Vagina (tissue), 2 donors: ENCODE results near the gene MB. TPM values are rescaled to one million over a fixed set of nuclear protein-coding genes. Genes with fewer than 3 reads are reported as not detected.

Experiments used
- DNase-seq, 2 donors: peaks; one replicate each; pipeline ENCODE4 v3.0.0-alpha.2; 2017; ENCODE audit errors: extremely low spot score in 2 of 2
- H3K27ac ChIP-seq: fragments of 200-600 bp; sonication (generic); one replicate; pipeline ENCODE4 v1.5.1; 2019
- H3K27me3 ChIP-seq: fragments of 200-600 bp; sonication (generic); one replicate; pipeline ENCODE4 v1.5.1; 2019
- H3K36me3 ChIP-seq, 2 donors: fragments of 200-600 bp; sonication (generic); one replicate each; pipeline ENCODE4 v1.5.1; 2017 to 2019
- H3K4me1 ChIP-seq: fragments of 200-600 bp; sonication (generic); one replicate; pipeline ENCODE4 v1.5.1; 2019
- H3K4me3 ChIP-seq, 2 donors: fragments of 200-600 bp; sonication (generic); 1 replicate in 1 of 2; 2 replicates in 1 of 2; pipeline ENCODE4 v1.5.1; 2016 to 2019
- H3K9me3 ChIP-seq: fragments of 200-600 bp; sonication (generic); one replicate; pipeline ENCODE4 v1.5.1; 2019
- CTCF ChIP-seq, 3 experiments: fragments of 450-650 bp in 2 of 3; fragments of 200-600 bp in 1 of 3; sonication (generic) in 1 of 3; IDR thresholded peaks; one replicate each; pipeline ENCODE4 v1.5.1; 2017 to 2019; ENCODE audit warnings: antibody characterized with exemption in 3 of 3, mild to moderate bottlenecking in 2 of 3, moderate library complexity in 2 of 3
- POLR2A ChIP-seq, 2 donors: fragments of 450-650 bp; IDR thresholded peaks; one replicate each; pipeline ENCODE4 v1.6.1; 2017; ENCODE audit warnings: antibody characterized with exemption in 2 of 2, mild to moderate bottlenecking in 2 of 2, moderate library complexity in 2 of 2
- POLR2AphosphoS5 ChIP-seq, 2 donors: sonication (generic); formaldehyde crosslinking; IDR thresholded peaks; one replicate each; pipeline ENCODE4 v1.9.0; 2017; ENCODE audit warnings: antibody characterized with exemption in 2 of 2, mild to moderate bottlenecking in 2 of 2, low read depth in 1 of 2; ENCODE audit not compliant: insufficient read depth in 1 of 2
- intact Hi-C: fragments of 100-400 bp; cut with DNase I; formaldehyde crosslinking; loops from one replicate; pipeline ENCODE4 v1.15.1; 2023
- total RNA-seq: library from RNA; depleted of rRNA; stranded (reverse); fragments of >200 nt; gene quantifications from one replicate; pipeline ENCODE4 v1.2.3, GENCODE V29; 2016

MB gene
- total RNA-seq, 1 donor from 2014 or later: not detected

- TF ChIP-seq POLR2A (IDR thresholded peaks at IDR 0.05) (no peak), POLR2AphosphoS5 (IDR thresholded peaks at IDR 0.05; ENCODE audit: insufficient read depth in 1 of 2, low read depth in 1 of 2) (peak; percentile 64 to 80)
- Histone ChIP-seq H3K9me3 (no peaks in the 10 kb centered on the region), H3K4me1 (peaks cover 32% of the 10 kb centered on the region), H3K27ac (peak within 1 kb of the TSS; percentile 92), H3K4me3 (peak within 1 kb of the TSS; percentile 58 to 68), H3K27me3 (no peaks in the 10 kb centered on the region), H3K36me3 (no peaks in the 10 kb centered on the region)
- DNase-seq: peak in 1 of 2 donors; percentile 93
- intact Hi-C loops: no loop called here
Observed at GRCh38 chr22:35648066-35649025, 31.2 kb upstream of the MB start, which contains the start of gene APOL6. Gene APOL6 (plus strand): TSS chr22:35648446. CDS start chr22:35656426, 7,980 bp downstream.

- H3K27ac ChIP-seq: no peak overlapping the region
- DNase-seq: peak in 1 of 2 donors; percentile 37
- no peak overlapping the region for H3K4me3 ChIP-seq
- intact Hi-C loops: no loop called here
- H3K36me3 ChIP-seq: no peaks in the 10 kb centered on the region
- no peaks in the 10 kb centered on the region for H3K9me3 ChIP-seq
- peaks cover 40% of the 10 kb centered on the region for H3K4me1 ChIP-seq
- H3K27me3 ChIP-seq: no peaks in the 10 kb centered on the region
- no peak for TF ChIP-seq CTCF (IDR thresholded peaks at IDR 0.05)
- no peak for TF ChIP-seq POLR2A (IDR thresholded peaks at IDR 0.05)
- no peak for TF ChIP-seq POLR2AphosphoS5 (IDR thresholded peaks at IDR 0.05; ENCODE audit: insufficient read depth in 1 of 2, low read depth in 1 of 2)
Observed at GRCh38 chr22:35645646-35646045, 28.5 kb upstream of the MB start.

DNA sequence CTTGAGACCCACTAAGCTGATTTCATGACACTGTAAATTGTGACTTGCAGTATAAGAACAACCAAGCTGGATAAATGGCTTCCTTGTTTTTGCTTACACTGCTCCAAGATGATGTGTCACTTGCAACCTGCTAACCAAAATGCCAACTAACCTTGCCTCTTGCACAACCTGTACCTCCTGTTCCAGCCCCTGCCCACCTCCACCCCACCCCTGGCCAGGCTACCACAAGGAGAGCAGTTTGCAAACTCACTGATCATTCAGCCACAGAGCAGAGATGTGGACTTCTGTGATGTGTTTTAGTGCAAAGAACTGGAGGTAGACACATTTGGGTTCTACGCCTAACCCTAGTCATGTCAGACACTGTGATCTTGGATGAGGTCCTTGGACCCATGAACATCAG is 26.9 kb upstream of the MB start:
- Histone ChIP-seq H3K9me3 (no peaks in the 10 kb centered on the region), H3K36me3 (no peaks in the 10 kb centered on the region), H3K27me3 (no peaks in the 10 kb centered on the region), H3K27ac (no peak overlapping the region), H3K4me3 (no peak overlapping the region), H3K4me1 (peaks cover 26% of the 10 kb centered on the region)
- intact Hi-C loops: no loop called here
- TF ChIP-seq POLR2AphosphoS5 (IDR thresholded peaks at IDR 0.05; ENCODE audit: insufficient read depth in 1 of 2, low read depth in 1 of 2) (no peak), CTCF (IDR thresholded peaks at IDR 0.05) (no peak)
- peak in 1 of 2 donors; percentile 16 for DNase-seq

GRCh38 chr22:35642305-35642741 is 25.2 kb upstream of the MB start:
- DNase-seq: peak in 1 of 2 donors; percentile 67
- intact Hi-C loops: no loop called here
- no peaks in the 10 kb centered on the region for H3K27me3 ChIP-seq

More at GRCh38 chr22:35642305-35642741, 25.2 kb upstream of the MB start:
- TF ChIP-seq CTCF (IDR thresholded peaks at IDR 0.05) (no peak), POLR2A (IDR thresholded peaks at IDR 0.05) (no peak), POLR2AphosphoS5 (IDR thresholded peaks at IDR 0.05; ENCODE audit: insufficient read depth in 1 of 2, low read depth in 1 of 2) (no peak)
- Histone ChIP-seq H3K36me3 (no peaks in the 10 kb centered on the region), H3K4me3 (no peak overlapping the region), H3K4me1 (peaks cover 35% of the 10 kb centered on the region), H3K9me3 (no peaks in the 10 kb centered on the region), H3K27ac (peak overlapping the region; percentile 21)
